HG03342 (cell line): ENCODE measurements around the gene UNC13A.
"Not testable (repeated sequence)": the region's sequence is repeated elsewhere in the genome, so short reads cannot be mapped to it uniquely, and the experiment has no call there.

Source experiments
- ATAC-seq: cut with Tn5 transposase; IDR thresholded peaks from one replicate; pipeline ENCODE4 v1.9.1; 2021; ENCODE audit warnings: mild to moderate bottlenecking, moderate library complexity; ENCODE audit not compliant: unreplicated experiment

Gene UNC13A

GRCh38 chr19:17606590-17607185, 81.5 kb downstream of the UNC13A start:
- no peak for ATAC-seq

GRCh38 chr19:17605761-17606589, 82.2 kb downstream of the UNC13A start:
- ATAC-seq: peak; percentile 70

GRCh38 chr19:17605117-17605516, 83.0 kb downstream of the UNC13A start:
- ATAC-seq: no peak

GRCh38 chr19:17604372-17605025, 83.7 kb downstream of the UNC13A start:
- ATAC-seq: no peak

GRCh38 chr19:17602872-17603510, 85.2 kb downstream of the UNC13A start:
- no peak for ATAC-seq

- ATAC-seq: no peak
Measured at GRCh38 chr19:17602217-17602616, 85.9 kb downstream of the UNC13A start.

GRCh38 chr19:17601683-17602082, 86.5 kb downstream of the UNC13A start:
- ATAC-seq: no peak

GRCh38 chr19:17599780-17600179, 88.4 kb downstream of the UNC13A start:
- ATAC-seq: no peak

- no peak for ATAC-seq
Measured at GRCh38 chr19:17598953-17599352, 89.2 kb downstream of the UNC13A start.

- ATAC-seq: not testable (repeated sequence)
Measured at GRCh38 chr19:17598063-17598462, 90.1 kb downstream of the UNC13A start.

GRCh38 chr19:17594296-17594695, 93.9 kb downstream of the UNC13A start:
- ATAC-seq: not testable (repeated sequence)

- ATAC-seq: no peak
Measured at GRCh38 chr19:17590866-17591265, 97.3 kb downstream of the UNC13A start.

GRCh38 chr19:17585395-17585794, 102.8 kb downstream of the UNC13A start:
- not testable (repeated sequence) for ATAC-seq

GRCh38 chr19:17584132-17584531, 104.0 kb downstream of the UNC13A start:
- ATAC-seq: no peak

- no peak for ATAC-seq
Measured at GRCh38 chr19:17582613-17583012, 105.5 kb downstream of the UNC13A start.

GRCh38 chr19:17581211-17581874, 106.8 kb downstream of the UNC13A start:
- ATAC-seq: no peak

GRCh38 chr19:17580470-17581144, 107.5 kb downstream of the UNC13A start:
- ATAC-seq: no peak

- no peak for ATAC-seq
Measured at GRCh38 chr19:17579661-17580244, 108.4 kb downstream of the UNC13A start.

GRCh38 chr19:17577457-17578097, 110.6 kb downstream of the UNC13A start:
- no peak for ATAC-seq
